Measurements from ENCODE around the gene ITGA2. TPM values are rescaled to one million over a fixed set of nuclear protein-coding genes. Genes with fewer than 3 reads are reported as not detected.

The ITGA2 gene
- total RNA-seq, 2 experiments from 2014 or later, result 0.74 to 0.86 TPM

DNA sequence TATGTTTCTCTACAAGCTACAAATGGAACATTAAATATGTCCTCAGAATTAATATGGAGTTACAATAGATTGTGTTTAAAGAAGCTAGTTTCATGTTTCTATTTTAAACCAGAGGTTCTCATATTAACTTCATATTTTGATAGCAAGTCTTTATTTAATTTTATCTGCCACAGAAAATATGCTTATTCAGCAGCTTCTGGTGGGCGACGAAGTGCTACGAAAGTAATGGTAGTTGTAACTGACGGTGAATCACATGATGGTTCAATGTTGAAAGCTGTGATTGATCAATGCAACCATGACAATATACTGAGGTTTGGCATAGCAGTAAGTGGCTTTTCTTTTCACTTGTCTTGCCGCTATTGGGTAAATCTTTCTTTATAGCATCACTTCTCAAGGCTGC is 66.2 kb downstream of the ITGA2 start:
- ATAC-seq, result no peak
- H3K36me3 Mint-ChIP-seq (ENCODE audit: low read depth), result no peaks in the 10 kb centered on the region
- no peak overlapping the region for H3K4me3 Mint-ChIP-seq
- no peaks in the 10 kb centered on the region for H3K9me3 Mint-ChIP-seq
- H3K27me3 Mint-ChIP-seq, result peaks cover 9% of the 10 kb centered on the region
- H3K27ac Mint-ChIP-seq, result no peak overlapping the region
- ChIA-PET POLR2A (no interaction called here), CTCF (interaction anchor here (1.1 kb wide), 1 partner anchor 34 kb away, joined by 3 read pairs; no protein-coding TSS in a partner anchor)
- no peak for DNase-seq
- intact Hi-C loops (cut with micrococcal nuclease), result no loop called here
- no peaks in the 10 kb centered on the region for H3K4me1 Mint-ChIP-seq (ENCODE audit: low read depth)
- TF ChIP-seq, protein P1, sequence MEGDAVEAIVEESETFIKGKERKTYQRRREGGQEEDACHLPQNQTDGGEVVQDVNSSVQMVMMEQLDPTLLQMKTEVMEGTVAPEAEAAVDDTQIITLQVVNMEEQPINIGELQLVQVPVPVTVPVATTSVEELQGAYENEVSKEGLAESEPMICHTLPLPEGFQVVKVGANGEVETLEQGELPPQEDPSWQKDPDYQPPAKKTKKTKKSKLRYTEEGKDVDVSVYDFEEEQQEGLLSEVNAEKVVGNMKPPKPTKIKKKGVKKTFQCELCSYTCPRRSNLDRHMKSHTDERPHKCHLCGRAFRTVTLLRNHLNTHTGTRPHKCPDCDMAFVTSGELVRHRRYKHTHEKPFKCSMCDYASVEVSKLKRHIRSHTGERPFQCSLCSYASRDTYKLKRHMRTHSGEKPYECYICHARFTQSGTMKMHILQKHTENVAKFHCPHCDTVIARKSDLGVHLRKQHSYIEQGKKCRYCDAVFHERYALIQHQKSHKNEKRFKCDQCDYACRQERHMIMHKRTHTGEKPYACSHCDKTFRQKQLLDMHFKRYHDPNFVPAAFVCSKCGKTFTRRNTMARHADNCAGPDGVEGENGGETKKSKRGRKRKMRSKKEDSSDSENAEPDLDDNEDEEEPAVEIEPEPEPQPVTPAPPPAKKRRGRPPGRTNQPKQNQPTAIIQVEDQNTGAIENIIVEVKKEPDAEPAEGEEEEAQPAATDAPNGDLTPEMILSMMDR (IDR thresholded peaks at IDR 0.05), result no peak

DNA sequence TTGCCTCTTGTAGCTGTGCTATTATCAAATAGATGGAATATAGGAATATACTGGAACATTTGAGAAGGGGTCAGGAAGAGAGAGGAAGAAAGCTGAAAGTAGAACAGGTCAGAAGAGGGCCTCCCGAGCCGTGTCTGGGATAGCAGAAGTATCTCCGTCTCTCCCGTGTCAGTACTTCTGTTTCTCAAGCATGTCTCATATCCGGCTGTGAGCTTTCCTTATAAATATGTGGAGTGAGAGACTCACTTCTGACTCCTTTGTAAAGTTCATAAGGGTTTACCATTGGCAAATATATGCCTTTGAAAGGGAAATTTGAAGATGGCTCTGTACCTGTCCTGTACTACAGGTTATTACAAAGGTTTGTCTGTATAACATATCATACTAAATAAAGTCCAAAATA is 70.1 kb downstream of the ITGA2 start:
- ChIA-PET POLR2A (no interaction called here), CTCF (interaction anchor here (0.8 to 1.2 kb wide), 2 partner anchors 10 to 11 kb away, joined by 3 read pairs; no protein-coding TSS in a partner anchor)
- no peak overlapping the region for H3K27ac Mint-ChIP-seq
- H3K9me3 Mint-ChIP-seq, result no peaks in the 10 kb centered on the region
- TF ChIP-seq, protein P1 (IDR thresholded peaks at IDR 0.05), result no peak
- H3K4me3 Mint-ChIP-seq, result no peak overlapping the region
- no peaks in the 10 kb centered on the region for H3K36me3 Mint-ChIP-seq (ENCODE audit: low read depth)
- H3K4me1 Mint-ChIP-seq (ENCODE audit: low read depth), result no peaks in the 10 kb centered on the region
- intact Hi-C loops (cut with micrococcal nuclease), result no loop called here
- DNase-seq (no peak), ATAC-seq (no peak)
- peaks cover 9% of the 10 kb centered on the region for H3K27me3 Mint-ChIP-seq

GRCh38 chr5:53063176-53063575 is 74.0 kb downstream of the ITGA2 start:
- CTCF ChIA-PET, result no interaction called here
- intact Hi-C loops (cut with micrococcal nuclease), result no loop called here
- H3K4me1 Mint-ChIP-seq (ENCODE audit: low read depth), result no peaks in the 10 kb centered on the region
- H3K27me3 Mint-ChIP-seq, result peaks cover 9% of the 10 kb centered on the region
- POLR2A ChIA-PET, result no interaction called here
- H3K27ac Mint-ChIP-seq, result no peak overlapping the region
- no peaks in the 10 kb centered on the region for H3K36me3 Mint-ChIP-seq (ENCODE audit: low read depth)
- ATAC-seq (no peak), DNase-seq (no peak)
- no peaks in the 10 kb centered on the region for H3K9me3 Mint-ChIP-seq
- TF ChIP-seq, protein P1 (IDR thresholded peaks at IDR 0.05), result no peak
- no peak overlapping the region for H3K4me3 Mint-ChIP-seq

- DNase-seq (no peak), ATAC-seq (no peak)
- no peaks in the 10 kb centered on the region for H3K36me3 Mint-ChIP-seq (ENCODE audit: low read depth)
- H3K9me3 Mint-ChIP-seq, result no peaks in the 10 kb centered on the region
- H3K27me3 Mint-ChIP-seq, result peaks cover 5% of the 10 kb centered on the region
- ChIA-PET POLR2A (no interaction called here), CTCF (no interaction called here)
- H3K4me1 Mint-ChIP-seq (ENCODE audit: low read depth), result no peaks in the 10 kb centered on the region
- H3K4me3 Mint-ChIP-seq, result no peak overlapping the region
- H3K27ac Mint-ChIP-seq, result no peak overlapping the region
- intact Hi-C loops (cut with micrococcal nuclease), result no loop called here
- TF ChIP-seq, protein P1 (IDR thresholded peaks at IDR 0.05), result no peak
Observed at GRCh38 chr5:53063791-53064190, 74.6 kb downstream of the ITGA2 start.

DNA sequence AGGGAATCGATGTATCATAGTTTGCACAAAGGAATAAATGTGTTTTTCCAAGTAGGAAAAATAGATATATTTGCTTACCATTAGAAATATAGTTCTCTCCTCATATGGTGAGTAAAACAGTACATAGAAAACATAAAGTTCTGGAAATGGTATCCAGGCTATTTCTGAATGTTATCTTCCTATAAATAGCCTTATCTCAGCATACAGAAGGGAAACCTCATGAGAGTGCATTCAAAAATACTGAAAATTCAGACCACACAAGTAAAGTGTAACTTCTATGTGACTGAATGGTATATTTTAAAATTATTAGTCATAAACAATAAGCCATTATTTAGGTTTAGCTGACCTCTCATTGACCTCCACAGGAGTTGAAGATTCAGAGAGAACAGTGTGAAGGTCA is 76.9 kb downstream of the ITGA2 start:
- DNase-seq (no peak), ATAC-seq (no peak)
- POLR2A ChIA-PET, result no interaction called here
- intact Hi-C loops (cut with micrococcal nuclease), result no loop called here
- H3K27ac Mint-ChIP-seq, result no peak overlapping the region
- H3K27me3 Mint-ChIP-seq, result peaks cover 2% of the 10 kb centered on the region
- H3K4me1 Mint-ChIP-seq (ENCODE audit: low read depth), result peaks cover 14% of the 10 kb centered on the region
- H3K9me3 Mint-ChIP-seq, result no peaks in the 10 kb centered on the region
- no peak overlapping the region for H3K4me3 Mint-ChIP-seq
- CTCF ChIA-PET, result no interaction called here
- TF ChIP-seq, protein P1 (IDR thresholded peaks at IDR 0.05), result no peak
- H3K36me3 Mint-ChIP-seq (ENCODE audit: low read depth), result no peaks in the 10 kb centered on the region

All from activated CD8-positive, alpha-beta T cell treated with anti-CD3 and anti-CD28 coated beads for 36 hours (primary cell).